GM23338 (cell line): ENCODE data around the gene CMSS1. TPM values are rescaled to one million over a fixed set of nuclear protein-coding genes. Genes with fewer than 3 reads are reported as not detected.

Experiments
- ATAC-seq: fragments of 200-7000 bp; cut with Tn5 transposase; 3 replicates; pipeline ENCODE4 v1.9.1; 2020
- DNase-seq: peaks from one replicate; pipeline ENCODE4 v3.0.0-alpha.2; 2015; ENCODE audit warnings: low spot score
- H2AFZ ChIP-seq: fragments of 200-600 bp; sonication (generic); 2 replicates; pipeline ENCODE4 v1.8.0; 2016; ENCODE audit warnings: antibody characterized with exemption, mild to moderate bottlenecking, moderate library complexity
- H3F3A ChIP-seq: fragments of 200-600 bp; sonication (generic); replicated peaks from 2 replicates; pipeline ENCODE4 v1.8.0; 2017; ENCODE audit warnings: antibody characterized with exemption, mixed run types, low read depth
- H3K27ac ChIP-seq: fragments of 200-600 bp; sonication (generic); 2 replicates; pipeline ENCODE4 v1.6.1; 2016; ENCODE audit warnings: low read depth
- H3K27me3 ChIP-seq: fragments of 200-600 bp; sonication (generic); 2 replicates; pipeline ENCODE4 v1.8.0; 2016; ENCODE audit warnings: mild to moderate bottlenecking, mixed run types, moderate library complexity; ENCODE audit not compliant: insufficient read depth
- H3K36me3 ChIP-seq: fragments of 200-600 bp; sonication (generic); 2 replicates; pipeline ENCODE4 v1.8.0; 2016; ENCODE audit warnings: mild to moderate bottlenecking; ENCODE audit not compliant: insufficient read depth
- H3K4me1 ChIP-seq: fragments of 200-600 bp; sonication (generic); 2 replicates; pipeline ENCODE4 v1.8.0; 2016; ENCODE audit warnings: mild to moderate bottlenecking, moderate library complexity; ENCODE audit not compliant: insufficient read depth
- H3K4me2 ChIP-seq: fragments of 200-600 bp; sonication (generic); 2 replicates; pipeline ENCODE4 v1.7.1; 2017; ENCODE audit warnings: mixed run types
- H3K4me3 ChIP-seq: fragments of 200-600 bp; sonication (generic); 2 replicates; pipeline ENCODE4 v1.6.1; 2016; ENCODE audit warnings: mixed run types
- H3K79me2 ChIP-seq: fragments of 200-600 bp; sonication (generic); replicated peaks from 2 replicates; pipeline ENCODE4 v1.8.0; 2017; ENCODE audit warnings: mild to moderate bottlenecking; ENCODE audit not compliant: insufficient read depth
- H3K9me2 ChIP-seq: fragments of 200-600 bp; sonication (generic); 2 replicates; pipeline ENCODE4 v1.8.0; 2017; ENCODE audit not compliant: insufficient read depth
- H4K20me1 ChIP-seq: fragments of 200-600 bp; sonication (generic); replicated peaks from 2 replicates; pipeline ENCODE4 v1.8.0; 2017; ENCODE audit warnings: mild to moderate bottlenecking; ENCODE audit not compliant: insufficient read depth
- H3K27ac Mint-ChIP-seq: 2 replicates; pipeline ENCODE4 v1.8.0; 2020; ENCODE audit warnings: inconsistent platforms, mild to moderate bottlenecking, moderate library complexity, mixed read lengths
- H3K27me3 Mint-ChIP-seq: 3 replicates; pipeline ENCODE4 v1.8.0; 2022; ENCODE audit warnings: low read depth, mild to moderate bottlenecking, moderate library complexity, mixed read lengths, inconsistent platforms; ENCODE audit not compliant: insufficient read depth, poor library complexity
- H3K36me3 Mint-ChIP-seq: 3 replicates; pipeline ENCODE4 v1.8.0; 2021; ENCODE audit warnings: low read depth, mild to moderate bottlenecking, inconsistent platforms, moderate library complexity, mixed read lengths
- H3K4me1 Mint-ChIP-seq: 3 replicates; pipeline ENCODE4 v1.8.0; 2020; ENCODE audit warnings: mild to moderate bottlenecking, inconsistent platforms, mixed read lengths
- H3K4me3 Mint-ChIP-seq: 3 replicates; pipeline ENCODE4 v1.8.0; 2021; ENCODE audit warnings: moderate library complexity, mild to moderate bottlenecking, inconsistent platforms, mixed read lengths
- H3K9me3 Mint-ChIP-seq: 3 replicates; pipeline ENCODE4 v1.8.0; 2020; ENCODE audit warnings: moderate library complexity, mild to moderate bottlenecking, inconsistent platforms, mixed read lengths
- CREB1 ChIP-seq: fragments of 250-450 bp; sonication (Bioruptor Pico); IDR thresholded peaks from 2 replicates; pipeline ENCODE4 v1.5.0; 2020; ENCODE audit warnings: low read depth, mild to moderate bottlenecking, moderate library complexity
- EZH2 ChIP-seq: fragments of 200-600 bp; sonication (generic); IDR thresholded peaks from one replicate; pipeline ENCODE4 v1.8.0; 2017; ENCODE audit warnings: antibody characterized with exemption, mild to moderate bottlenecking, low read depth; ENCODE audit not compliant: unreplicated experiment
- NANOG ChIP-seq: IDR thresholded peaks from 2 replicates; pipeline ENCODE4 v1.6.1; 2016; ENCODE audit warnings: antibody characterized with exemption, borderline replicate concordance
- REST ChIP-seq: IDR thresholded peaks from one replicate; pipeline ENCODE4 v1.6.1; 2018; ENCODE audit warnings: antibody characterized with exemption; ENCODE audit not compliant: unreplicated experiment
- STAT1 ChIP-seq: IDR thresholded peaks from one replicate; pipeline ENCODE4 v1.6.1; 2016; ENCODE audit warnings: antibody characterized with exemption; ENCODE audit not compliant: unreplicated experiment
- ZNF462 ChIP-seq: fragments of 250-450 bp; sonication (Bioruptor Pico); IDR thresholded peaks from 2 replicates; pipeline ENCODE4 v1.5.0; 2020; ENCODE audit warnings: mild to moderate bottlenecking, moderate library complexity
- polyA plus RNA-seq: library from polyadenylated mRNA; unstranded; fragments of >200 nt; fragmentation: Nextera tagmentation; extraction: Ambion mirVana; gene quantifications from 2 replicates; pipeline ENCODE4 v1.2.1, GENCODE V29; 2016
- total RNA-seq: library from RNA; depleted of rRNA; stranded (reverse); fragments of >200 nt; shearing (Covaris generic); gene quantifications from 2 replicates; pipeline ENCODE4 v1.2.3, GENCODE V29; 2014

CMSS1 gene
- total and polyA plus RNA-seq, 2 experiments from 2014 or later = 39.4 to 187 TPM

- Histone ChIP-seq H3K4me1 (peaks cover 12% of the 10 kb centered on the region; the same call in 1 of the 2 replicates), H3K36me3 (no peaks in the 10 kb centered on the region), H2AFZ (no peak overlapping the region), H3K4me3 (no peak overlapping the region), H3K27me3 (no peaks in the 10 kb centered on the region), H3K79me2 (peaks cover 16% of the 10 kb centered on the region), H3K27ac (no peak overlapping the region), H4K20me1 (no peaks in the 10 kb centered on the region), H3K9me2 (no peaks in the 10 kb centered on the region), H3K4me2 (no peak overlapping the region), H3F3A (no peaks in the 10 kb centered on the region)
- Mint-ChIP-seq H3K27ac (no peak overlapping the region), H3K4me1 (peaks cover 28% of the 10 kb centered on the region; the same call in 2 of the 3 replicates), H3K9me3 (no peaks in the 10 kb centered on the region), H3K4me3 (no peak overlapping the region), H3K36me3 (no peaks in the 10 kb centered on the region), H3K27me3 (no peaks in the 10 kb centered on the region)
- DNase-seq (no peak), ATAC-seq (no peak)
- TF ChIP-seq ZNF462 (no peak), REST (no peak), NANOG (no peak), EZH2 (no peak), CREB1 (CRISPR knock-in tag) (no peak), STAT1 (no peak)
Observed at GRCh38 chr3:99902091-99902490, 84.4 kb downstream of the CMSS1 start.
